NCI-H2029 (cell line): ENCODE data around the gene SEC22A.
"Not testable (repeated sequence)": the region's sequence is repeated elsewhere in the genome, so short reads cannot be mapped to it uniquely, and the experiment has no call there.

Experiments used
- DNase-seq: peaks from one replicate; lab custom pipeline; 2025; lab: John Stamatoyannopoulos, UW

Gene SEC22A

GRCh38 chr3:123180791-123181190, 21.0 kb upstream of the SEC22A start:
- DNase-seq = no peak

GRCh38 chr3:123186695-123187094, 15.0 kb upstream of the SEC22A start:
- DNase-seq = no peak

GRCh38 chr3:123188058-123188457, 13.7 kb upstream of the SEC22A start:
- no peak for DNase-seq

- no peak for DNase-seq
Observed at GRCh38 chr3:123193448-123194101, 8.2 kb upstream of the SEC22A start.

GRCh38 chr3:123194552-123194951, 7.2 kb upstream of the SEC22A start:
- DNase-seq = no peak

- no peak for DNase-seq
Observed at GRCh38 chr3:123198372-123198771, 3.4 kb upstream of the SEC22A start.

GRCh38 chr3:123201223-123201556, 553 bp upstream of the SEC22A start:
- no peak for DNase-seq

GRCh38 chr3:123202451-123202850, 708 bp downstream of the SEC22A start:
- no peak for DNase-seq

GRCh38 chr3:123218990-123219389, 17.2 kb downstream of the SEC22A start:
- DNase-seq = no peak

- DNase-seq = not testable (repeated sequence)
Observed at GRCh38 chr3:123221369-123221768, 19.6 kb downstream of the SEC22A start.

- DNase-seq = no peak
Observed at GRCh38 chr3:123225016-123225415, 23.3 kb downstream of the SEC22A start.

- DNase-seq = no peak
Observed at GRCh38 chr3:123226549-123226948, 24.8 kb downstream of the SEC22A start.

- no peak for DNase-seq
Observed at GRCh38 chr3:123229145-123229544, 27.4 kb downstream of the SEC22A start.

GRCh38 chr3:123236902-123237301, 35.2 kb downstream of the SEC22A start:
- DNase-seq = no peak

- not testable (repeated sequence) for DNase-seq
Observed at GRCh38 chr3:123239186-123239585, 37.4 kb downstream of the SEC22A start.

- no peak for DNase-seq
Observed at GRCh38 chr3:123239756-123240155, 38.0 kb downstream of the SEC22A start.

- DNase-seq = no peak
Observed at GRCh38 chr3:123244128-123244527, 42.4 kb downstream of the SEC22A start.

GRCh38 chr3:123246866-123247265, 45.1 kb downstream of the SEC22A start:
- no peak for DNase-seq

GRCh38 chr3:123256256-123256655, 54.5 kb downstream of the SEC22A start:
- no peak for DNase-seq

GRCh38 chr3:123258359-123258758, 56.6 kb downstream of the SEC22A start:
- no peak for DNase-seq

- DNase-seq = peak; percentile 24
Observed at GRCh38 chr3:123258811-123259420, 57.2 kb downstream of the SEC22A start.

GRCh38 chr3:123261666-123262065, 59.9 kb downstream of the SEC22A start:
- DNase-seq = no peak

- no peak for DNase-seq
Observed at GRCh38 chr3:123262226-123262625, 60.5 kb downstream of the SEC22A start.

GRCh38 chr3:123262868-123263267, 61.1 kb downstream of the SEC22A start:
- DNase-seq = no peak
